Epithelial cell of prostate (primary cell): ENCODE measurements around the gene GRHL3.

Experiments used
- DNase-seq: peaks from one replicate; pipeline ENCODE4 v3.0.0-alpha.2; 2011; ENCODE audit warnings: low read depth, low spot score
- H3K27ac ChIP-seq: fragments of 450-650 bp; 2 replicates; pipeline ENCODE4 v1.5.1; 2017; ENCODE audit warnings: mild to moderate bottlenecking

GRHL3 gene

GRCh38 chr1:24315391-24315790, 3.8 kb upstream of the GRHL3 start:
- DNase-seq, result no peak
- H3K27ac ChIP-seq, result peak overlapping the region; percentile 98

DNA sequence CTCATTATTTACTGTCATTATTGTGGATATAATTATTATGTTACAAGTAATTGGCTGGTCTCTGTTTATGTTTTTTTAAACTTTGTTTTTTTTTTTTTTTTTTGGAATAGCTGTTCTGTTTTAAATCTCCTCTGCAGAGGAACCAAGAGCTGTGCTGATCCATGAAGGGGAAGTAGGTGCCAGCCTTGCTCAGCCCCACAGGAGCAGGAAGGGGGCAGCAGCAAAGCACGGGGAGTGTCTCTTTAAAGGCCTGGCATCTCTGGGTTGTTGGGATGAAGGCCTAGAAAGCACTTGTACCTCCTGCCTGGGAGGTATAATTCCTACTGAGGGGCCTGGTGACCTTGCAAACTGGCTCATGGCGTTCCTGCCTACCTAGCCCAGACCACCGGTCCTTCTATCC, 2.5 kb upstream of the GRHL3 start:
- peak overlapping the region; percentile 98 for H3K27ac ChIP-seq
- DNase-seq, result no peak

GRCh38 chr1:24317081-24317480, 2.1 kb upstream of the GRHL3 start:
- H3K27ac ChIP-seq, result peak overlapping the region; percentile 98
- peak; percentile 96 for DNase-seq

DNA sequence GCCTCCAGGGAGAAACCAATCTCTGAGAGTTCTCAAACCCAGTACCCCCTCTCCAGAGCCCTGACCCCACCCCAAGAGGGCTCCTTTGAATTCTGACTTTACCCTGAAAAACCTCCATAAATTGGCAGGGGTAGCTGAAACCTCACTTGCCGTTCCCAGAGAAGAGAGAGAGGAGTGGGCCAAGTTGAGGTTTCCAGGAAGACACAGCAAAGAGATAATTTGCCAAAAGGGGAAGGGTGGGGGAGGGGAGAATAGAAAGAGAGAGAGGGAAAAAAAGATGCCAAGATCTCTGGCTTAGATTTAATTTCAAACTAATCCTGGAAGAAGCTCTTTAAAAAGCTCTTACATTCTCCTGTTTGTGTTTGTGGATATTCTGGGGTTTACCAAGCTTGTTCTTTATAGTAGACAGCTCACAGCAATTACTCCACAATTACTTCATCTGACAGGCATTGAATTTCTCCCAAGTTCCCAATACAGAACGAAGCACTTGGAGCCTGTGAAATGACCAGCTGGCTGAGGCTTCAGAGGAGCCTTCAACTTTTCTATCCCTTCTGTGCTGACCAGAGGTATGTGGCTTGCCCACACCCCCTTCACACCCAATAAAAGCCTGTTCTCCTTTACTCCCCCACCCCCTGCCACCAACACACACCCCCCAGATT, 1.1 kb upstream of the GRHL3 start:
- no peak for DNase-seq

DNA sequence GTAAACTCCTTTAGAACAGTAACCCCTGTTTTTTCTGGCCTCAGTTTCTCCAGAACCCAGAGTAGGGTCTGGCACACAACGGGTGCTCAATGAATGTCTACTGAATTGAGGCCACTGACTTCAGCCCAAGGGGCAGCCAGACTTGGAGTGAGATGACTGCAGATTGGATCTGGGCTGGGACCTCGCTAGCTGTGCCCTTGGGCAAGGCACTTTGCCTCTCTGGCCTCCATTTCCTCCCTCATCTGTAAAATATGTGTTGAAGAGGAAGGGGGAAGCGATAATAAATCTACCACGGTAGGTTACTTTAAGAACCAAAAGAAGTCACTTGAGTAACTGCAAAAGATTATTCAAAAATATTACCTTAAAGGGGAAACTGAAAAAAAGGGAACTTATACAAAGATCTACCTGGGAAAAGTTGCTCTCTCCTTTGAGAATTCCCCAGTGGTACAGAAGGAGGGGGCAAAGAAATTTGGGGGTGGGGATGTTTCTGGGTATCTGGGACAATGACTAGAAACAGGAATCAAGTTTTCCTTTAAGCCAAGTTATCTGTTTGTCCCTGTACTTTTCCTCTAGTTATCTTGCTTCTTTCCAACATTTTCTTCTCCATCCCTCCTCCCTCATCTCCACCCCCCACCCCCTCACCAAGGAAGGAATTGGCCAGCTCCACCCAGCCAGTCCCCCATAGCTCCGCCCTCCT, 394 bp upstream of the GRHL3 start:
- H3K27ac ChIP-seq, result peak overlapping the region; percentile 98
- no peak for DNase-seq

More for the DNA sequence above, 1.1 kb upstream of the GRHL3 start:
- peak overlapping the region; percentile 98 for H3K27ac ChIP-seq

DNA sequence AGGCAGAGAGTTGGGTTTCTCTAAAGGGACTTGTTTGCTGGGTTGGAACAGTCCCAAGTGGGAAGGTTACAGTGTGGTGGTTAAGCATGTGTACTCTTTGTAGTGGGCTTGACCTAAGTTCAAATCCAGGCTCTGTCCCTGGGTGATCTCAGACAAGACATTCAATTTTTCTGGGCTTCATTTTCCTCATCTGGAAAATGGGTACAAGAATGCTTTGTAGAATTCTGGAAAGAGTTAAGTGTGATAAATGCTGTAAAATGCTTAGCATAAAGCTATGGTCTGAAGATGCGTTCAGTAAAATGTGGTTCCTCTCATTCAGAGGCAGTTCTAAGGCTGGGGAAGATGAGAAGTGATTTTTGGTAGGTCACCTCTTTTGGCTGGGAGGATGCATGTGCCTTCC, 805 bp downstream of the GRHL3 start:
- no peak for DNase-seq
- peak overlapping the region; percentile 98 for H3K27ac ChIP-seq

DNA sequence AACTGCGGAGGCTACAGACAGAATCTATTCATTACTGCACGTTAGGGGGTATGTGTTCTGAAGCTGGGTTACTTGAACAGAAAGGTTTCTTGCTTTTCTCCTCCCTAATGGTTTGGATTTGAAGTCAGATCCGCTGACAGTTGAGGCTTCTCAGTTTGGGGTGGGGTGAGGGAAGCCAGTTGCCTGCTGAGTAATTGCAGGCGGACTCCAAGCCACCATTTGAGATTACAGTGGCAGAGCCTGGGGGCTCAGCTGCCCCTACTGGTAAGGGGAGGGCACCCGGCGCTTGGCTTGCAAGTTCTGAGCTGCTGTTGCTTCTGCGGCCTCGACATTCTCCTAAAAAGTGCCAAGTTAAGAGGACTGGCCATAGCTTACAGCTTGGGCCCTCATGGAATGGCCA, 2.0 kb downstream of the GRHL3 start:
- DNase-seq, result no peak
- peak overlapping the region; percentile 98 for H3K27ac ChIP-seq

- peak overlapping the region; percentile 98 for H3K27ac ChIP-seq
- DNase-seq, result peak; percentile 88
Observed at GRCh38 chr1:24321697-24322469, 2.7 kb downstream of the GRHL3 start.

DNA sequence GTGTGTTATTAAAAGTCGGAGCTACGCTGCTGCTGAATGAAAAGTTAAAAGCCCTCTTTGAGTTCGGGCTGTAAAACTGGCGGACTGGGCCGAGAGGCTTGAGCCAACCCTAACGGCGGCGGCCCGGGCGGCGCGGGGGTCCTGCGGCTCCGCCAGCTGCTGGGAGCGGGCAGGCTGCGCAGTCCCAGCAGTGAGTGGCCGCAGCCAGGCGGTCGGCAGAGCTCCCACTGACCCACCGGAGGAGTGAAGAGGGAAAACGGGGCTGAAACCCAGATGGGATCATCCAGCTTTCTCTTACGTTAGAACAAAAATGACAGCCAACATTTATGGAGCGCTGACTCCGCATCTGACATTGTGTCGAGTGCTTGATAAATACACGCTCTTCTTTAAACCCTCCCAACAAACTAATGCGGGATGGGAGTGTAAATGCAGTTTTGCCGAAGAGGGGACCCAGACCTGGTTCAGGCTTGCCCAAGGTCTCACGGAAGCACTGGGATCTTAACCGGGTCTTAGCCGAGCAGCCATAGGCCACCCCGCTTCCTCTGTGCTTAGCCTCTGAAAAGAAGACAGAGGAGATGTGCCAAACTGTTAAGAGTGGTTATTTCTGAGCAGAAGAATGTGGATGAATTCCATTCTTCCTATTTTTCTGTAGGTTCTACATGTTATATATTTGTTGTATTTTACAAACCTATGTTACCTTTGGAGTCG, 3.5 kb downstream of the GRHL3 start:
- DNase-seq, result no peak
- peak overlapping the region; percentile 98 for H3K27ac ChIP-seq

- peak; percentile 84 for DNase-seq
- peak overlapping the region; percentile 98 for H3K27ac ChIP-seq
Observed at GRCh38 chr1:24323281-24323680, 4.1 kb downstream of the GRHL3 start.

DNA sequence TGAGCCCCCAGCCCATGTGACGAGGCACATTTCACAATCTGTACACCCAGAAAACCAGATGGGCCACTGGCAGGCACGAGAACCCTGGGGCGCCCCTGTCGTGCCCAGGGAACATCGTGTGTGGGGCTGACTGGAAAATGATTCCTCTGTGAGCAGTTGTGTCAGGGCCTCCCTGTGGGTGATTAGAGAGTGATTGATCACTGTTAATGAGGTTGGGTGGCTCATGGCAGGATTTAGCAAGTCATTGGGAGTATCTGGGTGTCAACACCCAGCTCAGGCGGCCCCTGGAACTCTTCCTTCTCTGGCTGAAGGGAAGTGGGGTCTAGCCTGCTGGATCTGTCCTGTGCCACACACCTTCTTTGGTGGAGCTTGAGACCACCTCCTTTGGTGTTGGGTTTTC, 5.7 kb downstream of the GRHL3 start:
- DNase-seq, result no peak
- peak overlapping the region; percentile 98 for H3K27ac ChIP-seq

- H3K27ac ChIP-seq, result peak overlapping the region; percentile 98
- no peak for DNase-seq
Observed at GRCh38 chr1:24325587-24326449, 6.7 kb downstream of the GRHL3 start.

DNA sequence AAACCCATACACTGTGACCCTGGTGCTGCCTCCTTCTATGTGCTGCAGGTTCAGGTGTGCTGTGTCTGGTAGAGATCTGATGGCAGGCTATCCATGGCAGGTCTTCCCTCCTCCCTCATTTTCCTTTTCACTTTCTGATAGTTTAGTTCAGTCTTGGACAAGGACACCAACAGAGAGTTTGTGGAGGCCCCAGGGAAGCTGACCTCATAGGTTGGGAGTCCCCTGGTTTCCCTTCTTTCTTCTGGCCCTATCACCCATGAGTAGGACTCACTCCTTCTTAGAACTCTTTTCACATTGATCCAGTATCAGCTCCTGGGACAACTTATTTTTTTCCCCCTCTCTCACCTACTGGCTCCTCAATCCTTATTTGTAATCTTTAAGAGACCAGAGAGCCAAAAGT, 8.3 kb downstream of the GRHL3 start:
- H3K27ac ChIP-seq, result peak overlapping the region; percentile 84

DNA sequence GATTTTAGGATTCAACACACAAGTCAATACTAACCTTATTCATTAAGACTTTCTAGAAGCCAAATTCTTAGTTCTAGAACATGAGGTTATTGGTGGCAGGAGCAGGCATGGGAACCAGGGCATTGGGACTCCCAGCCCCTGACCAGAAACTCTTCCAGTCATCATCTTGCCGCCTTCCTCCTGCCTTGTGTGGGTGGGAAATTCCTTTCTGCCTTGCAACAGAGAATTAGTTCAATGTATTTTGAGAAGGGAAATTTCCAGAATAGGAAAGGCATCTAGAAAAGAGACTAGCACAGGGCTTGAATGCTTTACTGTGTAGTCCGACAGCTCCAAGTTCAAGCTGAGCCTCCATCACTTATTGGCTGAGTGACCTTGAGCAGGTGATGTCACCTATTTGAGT, 8.7 kb downstream of the GRHL3 start:
- H3K27ac ChIP-seq, result peak overlapping the region; percentile 84
- DNase-seq, result no peak

More for the DNA sequence above, 8.3 kb downstream of the GRHL3 start:
- DNase-seq, result no peak

- DNase-seq, result no peak
- peak overlapping the region; percentile 84 for H3K27ac ChIP-seq
Observed at GRCh38 chr1:24329331-24329730, 10.2 kb downstream of the GRHL3 start.

GRCh38 chr1:24329797-24330543, 10.8 kb downstream of the GRHL3 start:
- peak overlapping the region; percentile 84 for H3K27ac ChIP-seq
- DNase-seq, result no peak

- H3K27ac ChIP-seq, result no peak overlapping the region
- no peak for DNase-seq
Observed at GRCh38 chr1:24331961-24332673, 13.0 kb downstream of the GRHL3 start.

DNA sequence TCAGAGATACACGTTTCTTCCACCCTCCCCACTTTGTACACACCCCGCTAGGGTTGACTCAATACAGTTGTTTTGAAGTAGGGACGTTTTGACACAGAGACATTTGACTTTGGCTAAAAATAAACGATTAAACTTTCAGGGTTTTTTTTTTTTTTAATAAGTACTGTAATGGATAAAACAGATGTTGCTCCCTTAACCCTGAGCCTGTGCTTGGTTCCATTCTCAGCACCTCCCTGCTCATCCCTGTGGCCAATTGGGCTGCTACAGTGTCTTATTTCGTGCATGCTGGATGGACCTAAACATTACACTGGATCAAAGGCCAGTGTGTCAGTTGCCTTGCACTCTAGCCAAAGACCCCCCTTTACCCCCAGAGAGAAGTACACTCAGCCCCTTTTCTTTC, 16.9 kb downstream of the GRHL3 start:
- DNase-seq, result no peak
- no peak overlapping the region for H3K27ac ChIP-seq
